T47D (cell line): Measurements from ENCODE around the gene CEP63.

Experiments
- DNase-seq, 2 experiments: peaks; one replicate each; pipeline versions ENCODE4 v3.0.0 to v3.0.0-alpha.2; 2011 to 2012; ENCODE audit warnings: low read depth in 1 of 2, low spot score in 1 of 2
- JUND ChIP-seq: IDR thresholded peaks from 2 replicates; pipeline ENCODE4 v1.6.1; 2012; ENCODE audit warnings: low read depth
- in situ Hi-C: cut with HindIII; loops from 2 replicates; pipeline ENCODE4 v1.10.0; 2016; ENCODE audit warnings: low sequenced_read_pairs, low pct_unique_long_range_greater_than_20kb

The CEP63 gene

GRCh38 chr3:134458406-134458945, 27.4 kb upstream of the CEP63 start:
- no peak for TF ChIP-seq JUND
- in situ Hi-C loops: no loop called here
- no peak for DNase-seq

GRCh38 chr3:134459562-134459961, 26.3 kb upstream of the CEP63 start:
- no peak for TF ChIP-seq JUND
- in situ Hi-C loops: no loop called here
- DNase-seq: no peak

GRCh38 chr3:134460965-134461364, 24.9 kb upstream of the CEP63 start:
- DNase-seq: no peak
- in situ Hi-C loops: no loop called here
- TF ChIP-seq JUND: no peak

GRCh38 chr3:134462331-134462941, 23.4 kb upstream of the CEP63 start:
- no peak for TF ChIP-seq JUND
- in situ Hi-C loops: no loop called here
- DNase-seq: no peak

- in situ Hi-C loops: no loop called here
- no peak for DNase-seq
- TF ChIP-seq JUND: no peak
Measured at GRCh38 chr3:134463676-134464063, 22.2 kb upstream of the CEP63 start.

- in situ Hi-C loops: no loop called here
- TF ChIP-seq JUND: no peak
- DNase-seq: no peak
Measured at GRCh38 chr3:134464064-134464688, 21.7 kb upstream of the CEP63 start.

- no peak for DNase-seq
- in situ Hi-C loops: no loop called here
- no peak for TF ChIP-seq JUND
Measured at GRCh38 chr3:134464689-134465365, 21.0 kb upstream of the CEP63 start.

- no peak for DNase-seq
- TF ChIP-seq JUND: no peak
- in situ Hi-C loops: no loop called here
Measured at GRCh38 chr3:134466331-134466730, 19.5 kb upstream of the CEP63 start.

- DNase-seq: no peak
- TF ChIP-seq JUND: no peak
- in situ Hi-C loops: no loop called here
Measured at GRCh38 chr3:134468519-134468918, 17.3 kb upstream of the CEP63 start.

- in situ Hi-C loops: no loop called here
Measured at GRCh38 chr3:134471521-134472193, 14.2 kb upstream of the CEP63 start.

GRCh38 chr3:134472831-134473230, 13.0 kb upstream of the CEP63 start:
- in situ Hi-C loops: no loop called here
- no peak for DNase-seq
- no peak for TF ChIP-seq JUND

More at GRCh38 chr3:134471521-134472193, 14.2 kb upstream of the CEP63 start:
- no peak for TF ChIP-seq JUND
- no peak for DNase-seq

- DNase-seq: peak; percentile 12 to 94
- in situ Hi-C loops: no loop called here
- TF ChIP-seq JUND: no peak
Measured at GRCh38 chr3:134473868-134474546, 11.8 kb upstream of the CEP63 start.
